H54 (cell line): ENCODE data around the gene TICRR.

Source experiments
- DNase-seq: peaks from one replicate; pipeline ENCODE4 v3.0.0; 2011; ENCODE audit warnings: low spot score, mixed read lengths; ENCODE audit not compliant: insufficient read length
- FAIRE-seq: peaks from 3 replicates; lab custom pipeline; 2011; peaks lifted over from hg19 to GRCh38; lab: Jason Lieb, UNC
- POLR2A ChIP-seq: IDR thresholded peaks from 2 replicates; pipeline ENCODE4 v1.6.1; 2011; ENCODE audit warnings: low read depth, mild to moderate bottlenecking, low read length

TICRR gene

DNA sequence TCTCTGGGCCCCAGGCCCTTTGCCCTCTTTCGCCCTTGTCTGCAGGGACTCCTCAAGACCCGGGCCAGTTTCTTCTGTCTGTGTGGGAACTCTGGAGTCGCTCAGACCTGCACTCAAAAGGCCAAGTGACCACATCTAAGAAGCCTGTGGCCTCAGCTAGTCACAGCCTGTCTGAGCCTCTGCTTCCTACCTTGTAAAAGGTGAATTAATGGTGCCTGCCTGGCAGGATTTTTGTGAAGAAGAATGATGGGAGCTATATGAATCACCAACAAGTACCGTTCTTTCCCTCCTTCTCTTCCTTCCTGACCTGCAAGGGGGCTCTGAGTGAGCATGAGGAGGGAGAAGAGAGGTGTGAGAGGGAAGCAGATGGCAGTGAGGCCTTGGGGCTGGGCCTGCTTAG lies 96.4 kb downstream of the TICRR start:
- TF ChIP-seq POLR2A, result no peak
- DNase-seq, result no peak
- no peak for FAIRE-seq

DNA sequence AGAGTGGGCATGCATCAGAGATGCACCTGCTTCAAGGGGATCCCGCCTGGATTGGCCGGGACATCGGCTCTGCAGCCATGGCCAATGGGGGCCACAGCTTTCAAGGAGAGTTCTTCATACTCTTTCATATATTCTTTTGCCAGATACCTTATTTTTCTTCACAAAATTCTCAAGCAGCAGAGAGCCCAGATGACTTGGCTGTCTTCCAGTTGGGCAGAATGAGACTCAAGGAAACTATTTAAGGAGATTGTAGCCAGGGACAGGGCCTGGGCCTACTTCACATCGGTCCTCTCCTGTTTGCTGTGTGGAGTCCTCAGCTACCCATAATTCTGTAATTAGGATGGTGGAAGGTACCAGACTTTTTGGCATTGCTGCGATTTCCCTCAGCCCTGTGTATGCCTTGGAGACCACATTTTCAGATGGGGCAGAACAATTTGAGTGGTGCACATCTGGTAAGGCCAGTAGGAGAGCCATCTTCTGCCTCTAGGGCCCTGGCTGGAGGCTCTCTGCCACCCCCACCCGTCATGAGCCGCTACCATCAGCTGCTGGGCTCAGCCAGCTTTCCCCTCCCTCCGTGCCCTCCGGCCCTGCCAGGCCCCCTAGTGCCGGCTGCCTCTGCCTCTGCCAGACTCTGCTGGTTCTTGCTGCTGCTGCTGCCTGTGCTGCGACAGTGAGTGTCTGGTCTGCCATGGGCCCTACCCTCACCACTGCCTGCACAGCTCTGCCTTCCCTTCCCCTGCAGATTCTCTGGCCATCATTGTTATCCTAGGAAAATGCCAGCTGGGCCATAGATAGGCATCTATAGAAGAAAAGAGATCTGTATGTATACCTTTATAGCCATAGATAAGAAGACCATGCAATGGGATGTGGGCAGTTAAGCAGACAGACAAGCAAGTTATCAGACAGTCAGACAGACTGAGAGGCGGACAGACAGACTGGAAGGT lies 97.2 kb downstream of the TICRR start:
- no peak for FAIRE-seq
- no peak for DNase-seq
- no peak for TF ChIP-seq POLR2A

GRCh38 chr15:89673165-89673512 lies 97.9 kb downstream of the TICRR start:
- FAIRE-seq (no peak), DNase-seq (no peak)
- no peak for TF ChIP-seq POLR2A

- DNase-seq (no peak), FAIRE-seq (no peak)
- no peak for TF ChIP-seq POLR2A
Measured at GRCh38 chr15:89674526-89674925, 99.3 kb downstream of the TICRR start.

DNA sequence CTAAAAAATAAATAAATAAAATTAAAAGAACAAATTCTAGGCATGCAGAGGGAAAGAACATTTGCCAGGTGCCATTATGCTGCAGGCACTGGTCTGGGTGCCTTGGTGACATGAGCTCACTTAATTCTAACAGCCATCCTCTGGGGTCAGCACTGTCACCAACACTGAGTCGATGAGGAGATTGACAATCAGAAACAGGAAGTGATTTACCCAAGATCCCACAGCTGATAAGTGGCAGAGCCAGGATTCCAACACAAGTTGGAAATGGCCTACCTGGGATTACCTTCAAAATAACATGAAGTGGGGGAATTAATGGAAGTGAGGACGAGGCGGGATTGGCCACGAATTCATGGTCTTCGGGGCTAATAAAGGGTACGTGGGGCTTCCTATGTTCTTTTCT lies 100.3 kb downstream of the TICRR start:
- DNase-seq (no peak), FAIRE-seq (no peak)
- no peak for TF ChIP-seq POLR2A

DNA sequence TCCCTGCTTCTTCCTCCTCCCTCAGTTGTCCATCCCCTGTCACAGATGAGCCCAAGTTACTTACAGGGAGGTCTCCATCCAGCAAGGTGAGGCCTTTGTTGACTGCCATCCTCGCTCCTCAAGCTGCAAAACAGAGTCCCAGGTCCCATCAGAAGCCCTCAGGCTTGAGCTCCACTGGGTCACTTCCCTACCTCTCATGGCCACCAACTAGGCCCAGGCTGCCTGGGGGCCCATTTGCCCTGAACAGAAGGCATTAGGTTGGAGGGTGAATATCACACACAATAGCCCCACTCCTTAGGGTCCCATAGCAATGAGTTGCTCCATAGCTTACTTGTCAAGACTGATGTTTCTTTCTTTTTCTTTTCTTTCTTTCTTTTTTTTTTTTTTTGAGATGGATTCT lies 102.1 kb downstream of the TICRR start:
- FAIRE-seq (no peak), DNase-seq (no peak)
- no peak for TF ChIP-seq POLR2A
